RWPE1 (cell line): ENCODE data around the gene ARHGEF26.

Experiments
- CTCF ChIA-PET: fragments of 350-600 bp; sonication (Branson Sonifier 250); formaldehyde crosslinking; extraction: SDS; loops from one replicate; lab custom pipeline; 2021; lab: Yijun Ruan, JAX
- POLR2A ChIA-PET: fragments of 400-600 bp; formaldehyde crosslinking; extraction: SDS; loops from one replicate; lab custom pipeline; 2020; ENCODE audit warnings: antibody characterized with exemption; ENCODE audit not compliant: low non-redundant PET; lab: Yijun Ruan, JAX
- DNase-seq: peaks from one replicate; pipeline ENCODE4 v3.0.0; 2012; ENCODE audit warnings: low spot score
- H3K27ac ChIP-seq: fragments of 450-650 bp; 2 replicates; pipeline ENCODE4 v1.5.1; 2017
- CTCF ChIP-seq: fragments of 450-650 bp; conservative IDR thresholded peaks from 2 replicates; pipeline ENCODE4 v1.5.1; 2017; ENCODE audit warnings: low read depth, mild to moderate bottlenecking

Gene ARHGEF26

GRCh38 chr3:154301561-154301960 is 180.4 kb downstream of the ARHGEF26 start:
- POLR2A ChIA-PET: no interaction called here
- TF ChIP-seq CTCF: no peak
- CTCF ChIA-PET: interaction anchor here (0.6 kb wide), 1 partner anchor 16 kb away, joined by 3 read pairs; no protein-coding TSS in a partner anchor
- no peak overlapping the region for H3K27ac ChIP-seq
- no peak for DNase-seq

GRCh38 chr3:154304116-154304786 is 183.1 kb downstream of the ARHGEF26 start:
- TF ChIP-seq CTCF: no peak
- DNase-seq: no peak
- no peak overlapping the region for H3K27ac ChIP-seq
- ChIA-PET POLR2A (no interaction called here), CTCF (interaction anchor here (1.0 kb wide), 1 partner anchor 10 kb away, joined by 4 read pairs; no protein-coding TSS in a partner anchor)

- ChIA-PET POLR2A (no interaction called here), CTCF (interaction anchor here (1.0 kb wide), 1 partner anchor 9 kb away, joined by 4 read pairs; no protein-coding TSS in a partner anchor)
- H3K27ac ChIP-seq: no peak overlapping the region
- no peak for TF ChIP-seq CTCF
- DNase-seq: no peak
These were observed 183.7 kb downstream of the ARHGEF26 start for GRCh38 chr3:154304936-154305335.

- H3K27ac ChIP-seq: no peak overlapping the region
- TF ChIP-seq CTCF: no peak
- no peak for DNase-seq
- CTCF ChIA-PET: no interaction called here
- POLR2A ChIA-PET: no interaction called here
These were observed 186.2 kb downstream of the ARHGEF26 start for GRCh38 chr3:154307363-154307762.
